HL-60 (cell line): ENCODE results near the gene DPY19L1.

Source experiments
- DNase-seq, 2 experiments: peaks; one replicate each; pipeline ENCODE4 v3.0.0-alpha.2; 2010 to 2020; ENCODE audit warnings: low read depth in 1 of 2, low spot score in 1 of 2
- H3K27ac ChIP-seq: fragments of 250-450 bp; sonication (Bioruptor Pico); replicated peaks from 2 replicates; pipeline ENCODE4 v1.5.1; 2020; ENCODE audit warnings: mild to moderate bottlenecking, moderate library complexity
- H3K27me3 ChIP-seq: fragments of 250-450 bp; sonication (Bioruptor Pico); 2 replicates; pipeline ENCODE4 v1.5.1; 2021; ENCODE audit warnings: mild to moderate bottlenecking, moderate library complexity; ENCODE audit not compliant: insufficient read depth, poor library complexity, severe bottlenecking
- H3K4me3 ChIP-seq: replicated peaks from 2 replicates; pipeline ENCODE4 v1.5.1; 2011; ENCODE audit warnings: mild to moderate bottlenecking, control low read depth, low read length; ENCODE audit not compliant: insufficient read depth
- GABPA ChIP-seq: IDR thresholded peaks from 2 replicates; pipeline ENCODE4 v1.6.1; 2012; ENCODE audit warnings: low read depth
- POLR2AphosphoS5 ChIP-seq: IDR thresholded peaks from 2 replicates; pipeline ENCODE4 v1.6.1; 2012; ENCODE audit warnings: low read depth
- REST ChIP-seq: IDR thresholded peaks from 2 replicates; pipeline ENCODE4 v1.6.1; 2012; ENCODE audit warnings: low read depth; ENCODE audit not compliant: insufficient replicate concordance
- SPI1 ChIP-seq: IDR thresholded peaks from 2 replicates; pipeline ENCODE4 v1.6.1; 2012; ENCODE audit warnings: low read depth, mild to moderate bottlenecking, borderline replicate concordance
- TF ChIP-seq, protein P1 (sequence below): IDR thresholded peaks from one replicate; pipeline ENCODE4 v1.5.1; 2011; ENCODE audit warnings: low read length, control low read depth, inconsistent platforms; ENCODE audit not compliant: insufficient read depth

DPY19L1 gene

DNA sequence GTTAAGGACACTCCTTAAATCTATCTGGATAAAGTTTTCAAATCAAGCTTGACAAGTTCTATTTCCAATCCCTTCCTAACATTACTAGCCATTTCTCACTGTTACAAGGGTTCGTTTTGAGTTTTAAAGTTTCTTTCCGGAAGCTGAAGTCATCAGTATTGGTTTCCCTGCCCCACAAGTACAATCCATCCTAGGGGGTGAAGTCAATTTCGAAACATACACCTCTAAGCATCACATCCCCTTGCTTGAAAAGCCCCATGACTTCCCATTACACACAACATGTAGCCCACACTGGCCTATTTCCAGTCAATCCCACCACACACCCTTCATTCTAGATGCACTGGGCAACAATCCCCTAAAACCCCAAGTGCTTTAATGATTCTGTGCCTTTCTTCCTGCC lies 13.0 kb downstream of the DPY19L1 start:
- Histone ChIP-seq H3K4me3 (no peak overlapping the region), H3K27ac (no peak overlapping the region), H3K27me3 (no peaks in the 10 kb centered on the region)
- DNase-seq: no peak
- TF ChIP-seq POLR2AphosphoS5: no peak
- TF ChIP-seq, protein P1, sequence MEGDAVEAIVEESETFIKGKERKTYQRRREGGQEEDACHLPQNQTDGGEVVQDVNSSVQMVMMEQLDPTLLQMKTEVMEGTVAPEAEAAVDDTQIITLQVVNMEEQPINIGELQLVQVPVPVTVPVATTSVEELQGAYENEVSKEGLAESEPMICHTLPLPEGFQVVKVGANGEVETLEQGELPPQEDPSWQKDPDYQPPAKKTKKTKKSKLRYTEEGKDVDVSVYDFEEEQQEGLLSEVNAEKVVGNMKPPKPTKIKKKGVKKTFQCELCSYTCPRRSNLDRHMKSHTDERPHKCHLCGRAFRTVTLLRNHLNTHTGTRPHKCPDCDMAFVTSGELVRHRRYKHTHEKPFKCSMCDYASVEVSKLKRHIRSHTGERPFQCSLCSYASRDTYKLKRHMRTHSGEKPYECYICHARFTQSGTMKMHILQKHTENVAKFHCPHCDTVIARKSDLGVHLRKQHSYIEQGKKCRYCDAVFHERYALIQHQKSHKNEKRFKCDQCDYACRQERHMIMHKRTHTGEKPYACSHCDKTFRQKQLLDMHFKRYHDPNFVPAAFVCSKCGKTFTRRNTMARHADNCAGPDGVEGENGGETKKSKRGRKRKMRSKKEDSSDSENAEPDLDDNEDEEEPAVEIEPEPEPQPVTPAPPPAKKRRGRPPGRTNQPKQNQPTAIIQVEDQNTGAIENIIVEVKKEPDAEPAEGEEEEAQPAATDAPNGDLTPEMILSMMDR: no peak
- TF ChIP-seq REST: no peak

GRCh38 chr7:35022725-35023124 lies 14.6 kb downstream of the DPY19L1 start:
- DNase-seq: no peak
- no peaks in the 10 kb centered on the region for H3K27me3 ChIP-seq
- no peak overlapping the region for H3K4me3 ChIP-seq
- H3K27ac ChIP-seq: no peak overlapping the region
- TF ChIP-seq SPI1 (no peak), REST (no peak), POLR2AphosphoS5 (no peak), GABPA (no peak)
- TF ChIP-seq, protein P1: no peak

DNA sequence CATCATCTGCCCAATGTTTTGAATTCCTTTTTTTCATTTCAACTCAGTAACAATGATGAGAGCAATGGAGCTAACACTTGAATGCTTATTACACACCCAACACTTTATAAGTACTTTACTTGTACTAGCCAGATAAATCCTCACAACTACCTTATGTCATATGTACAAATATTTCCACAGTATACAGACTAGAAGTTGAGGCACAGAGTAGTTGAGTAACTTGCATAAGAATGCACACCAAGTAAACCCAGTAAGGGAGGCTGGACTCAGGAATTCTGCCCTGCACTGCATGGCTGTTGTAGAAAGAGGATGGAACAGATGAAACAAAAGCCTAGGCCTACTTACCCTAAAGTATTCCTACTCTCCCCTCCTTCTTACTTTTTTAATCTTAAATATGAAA lies 15.8 kb downstream of the DPY19L1 start:
- TF ChIP-seq GABPA: no peak
- TF ChIP-seq SPI1: no peak
- TF ChIP-seq POLR2AphosphoS5: no peak
- TF ChIP-seq, protein P1: no peak
- TF ChIP-seq REST: no peak
- DNase-seq: no peak
- Histone ChIP-seq H3K27ac (no peak overlapping the region), H3K27me3 (no peaks in the 10 kb centered on the region), H3K4me3 (no peak overlapping the region)
